HepG2 (cell line): ENCODE measurements around the gene IL16. TPM values are rescaled to one million over a fixed set of nuclear protein-coding genes. Genes with fewer than 3 reads are reported as not detected.

Experiments
- BCL6 ChIP-seq: IDR thresholded peaks from 2 replicates; pipeline ENCODE4 v1.6.1; 2016; ENCODE audit warnings: missing genetic modification reagents, missing compliant biosample characterization
- CENPT ChIP-seq: sonication (generic); formaldehyde crosslinking; IDR thresholded peaks from 2 replicates; pipeline ENCODE4 v1.8.0; 2022; ENCODE audit warnings: low read depth, mild to moderate bottlenecking, moderate library complexity, missing genetic modification reagents
- CSRNP1 ChIP-seq: sonication (generic); formaldehyde crosslinking; IDR thresholded peaks from 2 replicates; pipeline ENCODE4 v1.8.1; 2023; ENCODE audit warnings: mild to moderate bottlenecking, missing genetic modification reagents
- KLF12 ChIP-seq: sonication (generic); formaldehyde crosslinking; IDR thresholded peaks from 2 replicates; pipeline ENCODE4 v1.4.0; 2020; ENCODE audit warnings: missing genetic modification reagents, borderline replicate concordance
- MAFG ChIP-seq: sonication (generic); formaldehyde crosslinking; IDR thresholded peaks from 2 replicates; pipeline ENCODE4 v1.5.1; 2020; ENCODE audit warnings: mild to moderate bottlenecking, missing genetic modification reagents
- PAXIP1 ChIP-seq: sonication (generic); formaldehyde crosslinking; conservative IDR thresholded peaks from 2 replicates; pipeline ENCODE4 v1.4.0; 2020; ENCODE audit warnings: mild to moderate bottlenecking, missing genetic modification reagents, moderate library complexity
- SALL1 ChIP-seq: sonication (generic); formaldehyde crosslinking; IDR thresholded peaks from 2 replicates; pipeline ENCODE4 v1.8.0; 2022; ENCODE audit warnings: mild to moderate bottlenecking, missing genetic modification reagents
- SALL2 ChIP-seq: sonication (generic); formaldehyde crosslinking; IDR thresholded peaks from 2 replicates; pipeline ENCODE4 v1.8.1; 2023; ENCODE audit warnings: mild to moderate bottlenecking, missing genetic modification reagents, inconsistent platforms
- TSC22D2 ChIP-seq: sonication (generic); formaldehyde crosslinking; IDR thresholded peaks from 2 replicates; pipeline ENCODE4 v1.5.1; 2020; ENCODE audit warnings: missing genetic modification reagents, mild to moderate bottlenecking, borderline replicate concordance
- ZBTB4 ChIP-seq: sonication (generic); formaldehyde crosslinking; IDR thresholded peaks from 2 replicates; pipeline ENCODE4 v1.4.0; 2020; ENCODE audit warnings: missing genetic modification reagents, mild to moderate bottlenecking, borderline replicate concordance
- ZEB1 ChIP-seq: IDR thresholded peaks from 2 replicates; pipeline ENCODE4 v1.6.1; 2012; ENCODE audit warnings: mild to moderate bottlenecking, low read depth, inconsistent platforms; ENCODE audit not compliant: insufficient replicate concordance
- ZHX2 ChIP-seq, 2 experiments: sonication (generic) in 1 of 2; formaldehyde crosslinking in 1 of 2; IDR thresholded peaks; 2 replicates each; pipeline versions ENCODE4 v1.6.1 to v1.9.0; 2014 to 2022; ENCODE audit warnings: antibody characterized with exemption in 1 of 2, borderline replicate concordance in 1 of 2, inconsistent platforms in 1 of 2, low read depth in 1 of 2, missing genetic modification reagents in 1 of 2
- polyA plus RNA-seq, 8 experiments: library from polyadenylated mRNA; depleted of rRNA in 3 of 8; stranded (reverse) in 7 of 8; unstranded in 1 of 8; fragments of >200 nt; fragmentation: Illumina TruSeq in 4 of 8; extraction: Trizol in 4 of 8; gene quantifications; 2 replicates each; pipeline versions ENCODE4 v1.2.1 to v1.2.3, GENCODE V29; 2011 to 2016; ENCODE audit warnings: low read depth in 4 of 8, missing spikeins in 1 of 8, mixed read lengths in 1 of 8; ENCODE audit not compliant: insufficient read depth in 1 of 8
- total RNA-seq, 5 experiments: library from RNA; depleted of rRNA; stranded (reverse); fragments of >200 nt; fragmentation: Illumina TruSeq; extraction: Trizol; gene quantifications; 2 replicates each; pipeline ENCODE4 v1.2.3, GENCODE V29; 2016; ENCODE audit warnings: low read depth in 1 of 5

Gene IL16
- total and polyA plus RNA-seq, 2 of the 13 experiments (the other 11 are each of a cell fraction or from before 2014, with no cell fraction given) = 0.03 TPM; not detected in 1

DNA sequence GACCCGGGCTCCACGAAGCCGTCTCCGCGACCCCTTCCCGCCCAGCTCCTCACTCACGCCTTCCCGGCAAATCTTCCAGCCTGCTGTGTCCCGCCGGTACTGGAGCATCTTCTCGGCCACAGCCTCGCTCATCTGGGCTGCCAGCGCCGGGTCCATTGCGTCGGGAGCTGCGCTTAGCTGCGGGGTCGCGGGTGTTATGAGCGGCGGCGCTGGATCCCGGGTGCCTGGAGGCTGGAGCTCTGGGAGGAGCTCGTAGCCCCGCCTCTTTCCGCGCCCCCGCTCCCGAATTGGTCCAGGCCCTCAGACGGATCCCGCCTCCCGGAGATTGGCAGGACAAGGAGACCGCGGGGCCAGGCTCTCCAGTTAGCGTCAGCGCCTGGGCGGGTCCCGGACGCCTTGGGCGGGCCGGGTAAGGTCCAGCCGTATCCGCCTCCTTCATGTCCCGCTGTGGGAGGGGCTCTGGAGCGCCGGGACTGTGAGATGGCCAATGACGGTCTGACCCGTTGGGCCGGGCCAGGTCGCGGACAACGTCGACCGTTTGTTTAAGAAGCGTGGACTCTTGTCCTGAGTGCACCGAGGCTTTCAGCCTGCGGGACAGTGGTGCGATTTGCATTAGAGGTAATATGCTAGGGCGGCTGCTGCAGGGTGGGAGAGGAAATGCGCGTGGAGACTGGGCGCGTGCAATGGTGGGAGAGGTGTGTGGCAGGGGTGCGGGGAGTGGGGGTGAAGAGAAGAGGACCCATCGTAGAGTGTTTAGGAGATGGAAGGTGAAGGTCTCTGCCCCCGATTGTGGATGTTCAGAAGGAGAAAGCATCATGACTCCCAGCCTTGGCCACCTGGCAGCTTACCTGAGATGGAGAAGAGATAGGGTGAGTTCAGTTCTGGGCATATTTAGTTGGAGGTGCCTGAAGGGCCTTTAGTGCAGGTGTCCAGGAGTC lies 127.5 kb downstream of the IL16 start, which contains the start of gene STARD5 (continued):
- TF ChIP-seq PAXIP1 (0 out of 2 replicates have a peak, but pooled peaks have one; percentile 38), ZEB1 (peak; percentile 67), CSRNP1 (CRISPR knock-in tag) (no peak), ZHX2 (IDR thresholded peaks at IDR 0.05; ENCODE audit: low read depth) (0 out of 2 replicates have a peak, but pooled peaks have one; percentile 4), ZHX2 (CRISPR knock-in tag; IDR thresholded peaks at IDR 0.05; ENCODE audit: borderline replicate concordance) (no peak), BCL6 (no peak), SALL1 (CRISPR knock-in tag) (peak; percentile 55), TSC22D2 (CRISPR knock-in tag) (no peak), ZBTB4 (CRISPR knock-in tag) (no peak), KLF12 (no peak), MAFG (CRISPR knock-in tag) (no peak), SALL2 (no peak), CENPT (CRISPR knock-in tag) (no peak)
